K562 (cell line): ENCODE measurements around the gene GHRH.

Source experiments
- ATF4 ChIP-seq: fragments of 450-650 bp; formaldehyde crosslinking; IDR thresholded peaks from 2 replicates; pipeline ENCODE4 v1.4.0; 2022; ENCODE audit warnings: mild to moderate bottlenecking, moderate library complexity
- CEBPZ ChIP-seq: fragments of 150-350 bp; IDR thresholded peaks from 2 replicates; pipeline ENCODE4 v1.6.1; 2014; ENCODE audit warnings: low read depth, mild to moderate bottlenecking, low read length, borderline replicate concordance
- KLF16 ChIP-seq: IDR thresholded peaks from 2 replicates; pipeline ENCODE4 v1.6.1; 2016; ENCODE audit warnings: antibody characterized with exemption
- MED1 ChIP-seq: sonication (generic); formaldehyde crosslinking; IDR thresholded peaks from 2 replicates; pipeline ENCODE4 v1.8.1; 2023; ENCODE audit warnings: missing genetic modification reagents, borderline replicate concordance
- NFIC ChIP-seq: fragments of 450-650 bp; IDR thresholded peaks from 2 replicates; pipeline ENCODE4 v1.6.1; 2017; ENCODE audit warnings: mild to moderate bottlenecking, inconsistent platforms
- TEAD1 ChIP-seq, 2 experiments: fragments of 450-650 bp in 1 of 2; sonication (generic) in 1 of 2; formaldehyde crosslinking; IDR thresholded peaks; 2 replicates each; pipeline versions ENCODE4 v1.4.0 to v1.8.0; 2020 to 2022; ENCODE audit warnings: mild to moderate bottlenecking in 2 of 2, missing genetic modification reagents in 1 of 2
- ZBTB26 ChIP-seq: fragments of 450-650 bp; formaldehyde crosslinking; IDR thresholded peaks from 2 replicates; pipeline ENCODE4 v1.4.0; 2022; ENCODE audit warnings: missing genetic modification characterization
- ZNF639 ChIP-seq, 2 experiments: fragments of 200-800 bp in 1 of 2; sonication (Bioruptor generic) in 1 of 2; sonication (generic) in 1 of 2; formaldehyde crosslinking in 1 of 2; IDR thresholded peaks in 1 of 2; conservative IDR thresholded peaks in 1 of 2; 2 replicates each; pipeline versions ENCODE4 v1.5.0 to v1.6.1; 2016 to 2020; ENCODE audit warnings: missing compliant biosample characterization in 1 of 2, missing genetic modification characterization in 1 of 2, missing genetic modification reagents in 1 of 2
- ZNF707 ChIP-seq: fragments of 250-450 bp; sonication (Bioruptor Pico); conservative IDR thresholded peaks from 2 replicates; pipeline ENCODE4 v1.8.0; 2022; ENCODE audit warnings: inconsistent platforms, mild to moderate bottlenecking, moderate library complexity
- ZNF780A ChIP-seq: fragments of 250-450 bp; sonication (Bioruptor Pico); IDR thresholded peaks from 2 replicates; pipeline ENCODE4 v1.5.0; 2021; ENCODE audit warnings: mild to moderate bottlenecking

GRCh38 chr20:37219751-37220668 lies 41.6 kb downstream of the GHRH start:
- no peak for TF ChIP-seq ZNF639 (CRISPR knock-in tag; conservative IDR thresholded peaks at IDR 0.05 in 1 of 2, IDR thresholded peaks at IDR 0.05 in 1 of 2)
- no peak for TF ChIP-seq ZNF780A
- TF ChIP-seq TEAD1 (CRISPR knock-in tag; IDR thresholded peaks at IDR 0.05) = no peak
- no peak for TF ChIP-seq NFIC
- no peak for TF ChIP-seq ZNF707 (CRISPR knock-in tag)
- no peak for TF ChIP-seq CEBPZ
- no peak for TF ChIP-seq KLF16
- no peak for TF ChIP-seq ZBTB26
- TF ChIP-seq ATF4 (CRISPR knock-in tag) = no peak
- TF ChIP-seq MED1 (CRISPR knock-in tag) = no peak
